ENCODE results near the gene CPED1.

GRCh38 chr7:121023683-121024511 lies 35.4 kb downstream of the CPED1 start:
- no peak for TF ChIP-seq CREB5 (CRISPR knock-in tag; IDR thresholded peaks at IDR 0.05; ENCODE audit: low read depth)
- TF ChIP-seq ZC3H10 (CRISPR knock-in tag; IDR thresholded peaks at IDR 0.05) = no peak
- TF ChIP-seq SNAI2 (CRISPR knock-in tag; IDR thresholded peaks at IDR 0.05) = no peak
- no peak for TF ChIP-seq ZFP30 (CRISPR knock-in tag; IDR thresholded peaks at IDR 0.05)
- no peak for TF ChIP-seq ARNTL (CRISPR knock-in tag; IDR thresholded peaks at IDR 0.05; ENCODE audit: borderline replicate concordance, low read depth)
- TF ChIP-seq OSR1 (CRISPR knock-in tag; IDR thresholded peaks at IDR 0.05) = no peak

Data from SK-N-SH treated with all-trans-retinoic acid at 6 μM for 48 hours (cell line).